HepG2 (cell line): ENCODE data around the gene MEPE. TPM values are rescaled to one million over a fixed set of nuclear protein-coding genes. Genes with fewer than 3 reads are reported as not detected.
A peak's percentile ranks its signal among the peaks of the same experiment; 100 is the strongest.

Experiments
- ARID5B ChIP-seq: IDR thresholded peaks from 2 replicates; pipeline ENCODE4 v1.4.0; 2020; ENCODE audit warnings: mild to moderate bottlenecking, missing genetic modification reagents
- BRF2 ChIP-seq: sonication (generic); formaldehyde crosslinking; IDR thresholded peaks from 2 replicates; pipeline ENCODE4 v1.8.1; 2022; ENCODE audit warnings: mild to moderate bottlenecking, missing genetic modification reagents
- HNRNPK ChIP-seq: fragments of 200-400 bp; formaldehyde crosslinking; IDR thresholded peaks from 2 replicates; pipeline ENCODE4 v1.6.1; 2018; ENCODE audit warnings: low read length, low read depth, moderate library complexity, mild to moderate bottlenecking; ENCODE audit not compliant: poor library complexity, severe bottlenecking
- KAT8 ChIP-seq: IDR thresholded peaks from 2 replicates; pipeline ENCODE4 v1.6.1; 2016; ENCODE audit warnings: missing genetic modification reagents, missing compliant biosample characterization
- MIXL1 ChIP-seq: IDR thresholded peaks from 2 replicates; pipeline ENCODE4 v1.6.1; 2016
- NFKBIZ ChIP-seq: IDR thresholded peaks from 2 replicates; pipeline ENCODE4 v1.6.1; 2018; ENCODE audit warnings: missing genetic modification reagents, missing compliant biosample characterization
- NR2F6 ChIP-seq, 2 experiments: IDR thresholded peaks; 2 replicates each; pipeline ENCODE4 v1.6.1; 2016; ENCODE audit warnings: antibody characterized with exemption in 1 of 2, mild to moderate bottlenecking in 1 of 2
- SKI ChIP-seq: fragments of 450-650 bp; IDR thresholded peaks from one replicate; pipeline ENCODE4 v1.6.1; 2018; ENCODE audit warnings: mild to moderate bottlenecking; ENCODE audit not compliant: partially characterized antibody
- SOX5 ChIP-seq: IDR thresholded peaks from 2 replicates; pipeline ENCODE4 v1.6.1; 2016; ENCODE audit warnings: borderline replicate concordance
- TCF12 ChIP-seq, 2 experiments: fragments of 450-650 bp in 1 of 2; sonication (generic) in 1 of 2; formaldehyde crosslinking in 1 of 2; IDR thresholded peaks; 2 replicates each; pipeline versions ENCODE4 v1.6.1 to v1.8.0; 2017 to 2022; ENCODE audit warnings: antibody characterized with exemption in 1 of 2, mild to moderate bottlenecking in 1 of 2, missing genetic modification reagents in 1 of 2, moderate library complexity in 1 of 2
- WIZ ChIP-seq: sonication (generic); formaldehyde crosslinking; IDR thresholded peaks from 2 replicates; pipeline ENCODE4 v1.5.1; 2020; ENCODE audit warnings: mild to moderate bottlenecking, missing genetic modification reagents
- ZBTB46 ChIP-seq: sonication (generic); formaldehyde crosslinking; IDR thresholded peaks from 2 replicates; pipeline ENCODE4 v1.4.0; 2020; ENCODE audit warnings: mild to moderate bottlenecking, missing genetic modification reagents, borderline replicate concordance
- ZNF710 ChIP-seq: sonication (generic); formaldehyde crosslinking; IDR thresholded peaks from 2 replicates; pipeline ENCODE4 v1.5.0; 2020; ENCODE audit warnings: mild to moderate bottlenecking, missing genetic modification reagents, borderline replicate concordance
- ZNF878 ChIP-seq: sonication (generic); formaldehyde crosslinking; IDR thresholded peaks from 2 replicates; pipeline ENCODE4 v1.8.1; 2023; ENCODE audit warnings: mild to moderate bottlenecking, missing genetic modification reagents, moderate library complexity
- polyA plus RNA-seq, 8 experiments: library from polyadenylated mRNA; depleted of rRNA in 3 of 8; stranded (reverse) in 7 of 8; unstranded in 1 of 8; fragments of >200 nt; fragmentation: Illumina TruSeq in 4 of 8; extraction: Trizol in 4 of 8; gene quantifications; 2 replicates each; pipeline versions ENCODE4 v1.2.1 to v1.2.3, GENCODE V29; 2011 to 2016; ENCODE audit warnings: low read depth in 4 of 8, missing spikeins in 1 of 8, mixed read lengths in 1 of 8; ENCODE audit not compliant: insufficient read depth in 1 of 8
- total RNA-seq, 5 experiments: library from RNA; depleted of rRNA; stranded (reverse); fragments of >200 nt; fragmentation: Illumina TruSeq; extraction: Trizol; gene quantifications; 2 replicates each; pipeline ENCODE4 v1.2.3, GENCODE V29; 2016; ENCODE audit warnings: low read depth in 1 of 5
- TF ChIP-seq, protein P1 (sequence below): sonication (generic); formaldehyde crosslinking; IDR thresholded peaks from 2 replicates; pipeline ENCODE4 v1.5.0; 2020; ENCODE audit warnings: mild to moderate bottlenecking, missing genetic modification reagents
- TF ChIP-seq, protein P2 (sequence below): IDR thresholded peaks from 2 replicates; pipeline ENCODE4 v1.6.1; 2016

Gene MEPE
- total and polyA plus RNA-seq, 2 of the 13 experiments (the other 11 are each of a cell fraction or from before 2014, with no cell fraction given), result 0.04 TPM; not detected in 1

DNA sequence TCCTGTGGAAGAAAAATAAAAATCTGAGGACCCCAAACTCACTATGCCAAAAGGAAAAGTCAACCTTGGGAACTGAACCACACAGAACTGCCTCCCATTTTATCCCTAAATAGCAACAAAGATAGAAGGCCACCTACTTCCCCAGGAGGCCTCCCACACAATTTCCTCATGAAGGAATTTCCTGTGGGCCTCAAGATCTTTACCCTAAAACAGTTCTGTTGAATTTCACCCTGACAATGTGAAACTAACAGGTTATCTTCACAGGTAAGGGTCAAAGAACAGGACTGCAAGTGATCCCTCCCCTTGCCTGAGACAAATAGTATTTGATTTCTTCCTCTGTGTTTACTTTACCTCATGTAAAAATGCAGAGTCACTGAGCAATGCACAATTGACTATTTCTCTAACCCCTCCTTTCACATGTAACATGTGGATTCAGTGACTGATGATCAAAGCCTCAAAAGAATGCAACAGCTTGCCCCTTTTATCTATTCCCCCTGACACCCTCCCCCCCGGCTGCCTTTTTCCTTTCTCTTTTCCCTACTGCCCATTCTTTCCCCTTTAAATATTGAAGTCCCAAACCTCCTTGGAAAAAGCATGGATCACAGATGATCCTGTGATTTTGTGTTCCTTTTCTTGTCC, 33.3 kb downstream of the MEPE start (continued):
- TF ChIP-seq NFKBIZ (CRISPR knock-in tag) (0 out of 2 replicates have a peak, but pooled peaks have one; percentile 45), TCF12 (IDR thresholded peaks at IDR 0.05) (no peak), TCF12 (CRISPR knock-in tag; IDR thresholded peaks at IDR 0.05) (0 out of 2 replicates have a peak, but pooled peaks have one; percentile 75), SOX5 (CRISPR knock-in tag) (peak; percentile 97), KAT8 (CRISPR knock-in tag) (peak; percentile 72; the same call in 1 of the 2 replicates), WIZ (CRISPR knock-in tag) (0 out of 2 replicates have a peak, but pooled peaks have one; percentile 55), ZNF710 (CRISPR knock-in tag) (peak; percentile 98), NR2F6 (IDR thresholded peaks at IDR 0.05) (peak; percentile 88), NR2F6 (CRISPR knock-in tag; IDR thresholded peaks at IDR 0.05) (peak; percentile 89), SKI (peak; percentile 58), MIXL1 (CRISPR knock-in tag) (peak; percentile 58; the same call in 1 of the 2 replicates), ZBTB46 (0 out of 2 replicates have a peak, but pooled peaks have one; percentile 67), ARID5B (CRISPR knock-in tag) (peak; percentile 99), BRF2 (CRISPR knock-in tag) (no peak), HNRNPK (peak; percentile 46), ZNF878 (peak; percentile 61; the same call in 1 of the 2 replicates)
- TF ChIP-seq, protein P1, sequence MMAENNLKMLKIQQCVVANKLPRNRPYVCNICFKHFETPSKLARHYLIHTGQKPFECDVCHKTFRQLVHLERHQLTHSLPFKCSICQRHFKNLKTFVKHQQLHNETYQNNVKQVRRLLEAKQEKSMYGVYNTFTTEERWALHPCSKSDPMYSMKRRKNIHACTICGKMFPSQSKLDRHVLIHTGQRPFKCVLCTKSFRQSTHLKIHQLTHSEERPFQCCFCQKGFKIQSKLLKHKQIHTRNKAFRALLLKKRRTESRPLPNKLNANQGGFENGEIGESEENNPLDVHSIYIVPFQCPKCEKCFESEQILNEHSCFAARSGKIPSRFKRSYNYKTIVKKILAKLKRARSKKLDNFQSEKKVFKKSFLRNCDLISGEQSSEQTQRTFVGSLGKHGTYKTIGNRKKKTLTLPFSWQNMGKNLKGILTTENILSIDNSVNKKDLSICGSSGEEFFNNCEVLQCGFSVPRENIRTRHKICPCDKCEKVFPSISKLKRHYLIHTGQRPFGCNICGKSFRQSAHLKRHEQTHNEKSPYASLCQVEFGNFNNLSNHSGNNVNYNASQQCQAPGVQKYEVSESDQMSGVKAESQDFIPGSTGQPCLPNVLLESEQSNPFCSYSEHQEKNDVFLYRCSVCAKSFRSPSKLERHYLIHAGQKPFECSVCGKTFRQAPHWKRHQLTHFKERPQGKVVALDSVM (CRISPR knock-in tag), result peak; percentile 91
- TF ChIP-seq, protein P2, sequence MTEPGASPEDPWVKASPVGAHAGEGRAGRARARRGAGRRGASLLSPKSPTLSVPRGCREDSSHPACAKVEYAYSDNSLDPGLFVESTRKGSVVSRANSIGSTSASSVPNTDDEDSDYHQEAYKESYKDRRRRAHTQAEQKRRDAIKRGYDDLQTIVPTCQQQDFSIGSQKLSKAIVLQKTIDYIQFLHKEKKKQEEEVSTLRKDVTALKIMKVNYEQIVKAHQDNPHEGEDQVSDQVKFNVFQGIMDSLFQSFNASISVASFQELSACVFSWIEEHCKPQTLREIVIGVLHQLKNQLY (CRISPR knock-in tag), result peak; percentile 80; the same call in 1 of the 2 replicates
